Gastrocnemius medialis (tissue), 4 donors: Measurements from ENCODE around the gene PRDM16. TPM values are rescaled to one million over a fixed set of nuclear protein-coding genes. Genes with fewer than 3 reads are reported as not detected.

Source experiments
- ATAC-seq, 2 donors: fragments of 150-250 bp; one replicate each; pipeline ENCODE4 v1.9.1; 2016
- DNase-seq, 2 donors: peaks; one replicate each; pipeline ENCODE4 v3.0.0-alpha.2; 2019
- H3K27ac ChIP-seq, 4 donors: fragments of 200-600 bp; sonication (generic); 1 replicate in 1 of 4; 2 replicates in 3 of 4; pipeline ENCODE4 v1.5.1; 2016 to 2018; ENCODE audit warnings: mild to moderate bottlenecking in 2 of 4, moderate library complexity in 1 of 4
- H3K27me3 ChIP-seq, 3 donors: fragments of 200-600 bp; sonication (generic) in 2 of 3; 1 replicate in 1 of 3; 2 replicates in 2 of 3; pipeline versions ENCODE4 v1.5.1 to v1.6.0; 2016 to 2019; ENCODE audit warnings: mild to moderate bottlenecking in 1 of 3, moderate library complexity in 1 of 3
- H3K36me3 ChIP-seq, 2 donors: fragments of 200-600 bp; sonication (generic) in 1 of 2; one replicate each; pipeline ENCODE4 v1.5.1; 2017 to 2018
- H3K4me1 ChIP-seq, 2 donors: fragments of 200-600 bp; sonication (generic) in 1 of 2; one replicate each; pipeline ENCODE4 v1.5.1; 2016 to 2017; ENCODE audit warnings: mild to moderate bottlenecking in 2 of 2
- H3K4me3 ChIP-seq, 4 donors: fragments of 200-600 bp; sonication (generic) in 3 of 4; 1 replicate in 1 of 4; 2 replicates in 3 of 4; pipeline ENCODE4 v1.5.1; 2016 to 2019; ENCODE audit warnings: mild to moderate bottlenecking in 2 of 4
- H3K9me3 ChIP-seq, 3 donors: fragments of 200-600 bp; sonication (generic) in 2 of 3; 1 replicate in 1 of 3; 2 replicates in 2 of 3; pipeline ENCODE4 v1.5.1; 2016 to 2019
- POLR2A ChIP-seq, 2 donors: fragments of 450-650 bp; IDR thresholded peaks; one replicate each; pipeline ENCODE4 v1.6.1; 2017; ENCODE audit warnings: antibody characterized with exemption in 2 of 2, mild to moderate bottlenecking in 2 of 2, moderate library complexity in 2 of 2
- in situ Hi-C, 4 donors: fragments of 200-750 bp; cut with MboI; loops; one replicate each; pipeline versions ENCODE4 v1.15.0 to v1.8.0; 2017; ENCODE audit warnings: low sequenced_read_pairs in 4 of 4
- intact Hi-C: fragments of 100-400 bp; cut with DNase I; formaldehyde crosslinking; loops from one replicate; pipeline ENCODE4 v1.15.1; 2023; ENCODE audit warnings: low total_unique reads
- total RNA-seq, 4 donors: library from RNA; depleted of rRNA; stranded (reverse); fragments of >200 nt; gene quantifications; one replicate each; pipeline versions ENCODE4 v1.1.0 to v1.2.3, GENCODE V29; 2016
- TF ChIP-seq, protein P1 (sequence below), 5 experiments: fragments of 450-650 bp in 3 of 5; fragments of 200-600 bp in 2 of 5; sonication (generic) in 2 of 5; IDR thresholded peaks in 4 of 5; conservative IDR thresholded peaks in 1 of 5; 1 replicate in 4 of 5; 2 replicates in 1 of 5; pipeline ENCODE4 v1.5.1; 2016 to 2019; ENCODE audit warnings: antibody characterized with exemption in 5 of 5, mild to moderate bottlenecking in 3 of 5, moderate library complexity in 3 of 5

PRDM16 gene
- total RNA-seq, 4 donors from 2014 or later: 0.03 to 0.19 (median 0.17) TPM

DNA sequence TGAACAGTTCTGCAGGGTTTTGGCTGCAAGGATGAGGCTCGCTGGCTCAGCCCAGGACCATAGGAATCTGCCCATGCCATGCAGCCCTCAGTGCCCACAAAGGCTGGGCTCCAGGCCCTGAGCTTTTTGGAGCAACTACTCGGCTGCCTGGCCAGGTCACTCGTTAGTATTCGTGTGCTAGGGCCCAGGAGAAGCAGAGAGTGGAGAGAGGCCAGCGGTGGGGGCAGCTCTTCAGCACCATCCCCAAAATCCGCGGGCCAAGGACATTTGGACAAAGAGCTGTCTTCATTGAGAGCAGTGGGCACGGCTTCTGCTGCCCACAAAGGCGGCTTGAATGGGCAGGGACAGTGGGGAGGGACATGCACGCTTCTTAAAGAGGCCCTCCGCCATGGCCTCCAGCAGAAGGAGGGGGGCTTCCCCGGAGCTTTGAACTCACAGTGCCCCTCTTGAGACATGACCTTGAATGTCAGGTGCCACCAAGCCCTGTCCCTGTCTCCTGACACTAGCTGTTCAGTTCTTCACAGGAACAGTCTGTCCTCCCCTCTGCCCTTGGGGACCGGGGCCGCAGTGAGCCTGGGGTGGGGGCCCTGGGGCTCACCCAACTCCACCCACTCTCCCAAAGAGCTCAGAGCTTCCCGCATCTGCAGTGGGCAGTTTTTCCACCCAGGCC, 279.3 kb downstream of the PRDM16 start:
- TF ChIP-seq, protein P1, sequence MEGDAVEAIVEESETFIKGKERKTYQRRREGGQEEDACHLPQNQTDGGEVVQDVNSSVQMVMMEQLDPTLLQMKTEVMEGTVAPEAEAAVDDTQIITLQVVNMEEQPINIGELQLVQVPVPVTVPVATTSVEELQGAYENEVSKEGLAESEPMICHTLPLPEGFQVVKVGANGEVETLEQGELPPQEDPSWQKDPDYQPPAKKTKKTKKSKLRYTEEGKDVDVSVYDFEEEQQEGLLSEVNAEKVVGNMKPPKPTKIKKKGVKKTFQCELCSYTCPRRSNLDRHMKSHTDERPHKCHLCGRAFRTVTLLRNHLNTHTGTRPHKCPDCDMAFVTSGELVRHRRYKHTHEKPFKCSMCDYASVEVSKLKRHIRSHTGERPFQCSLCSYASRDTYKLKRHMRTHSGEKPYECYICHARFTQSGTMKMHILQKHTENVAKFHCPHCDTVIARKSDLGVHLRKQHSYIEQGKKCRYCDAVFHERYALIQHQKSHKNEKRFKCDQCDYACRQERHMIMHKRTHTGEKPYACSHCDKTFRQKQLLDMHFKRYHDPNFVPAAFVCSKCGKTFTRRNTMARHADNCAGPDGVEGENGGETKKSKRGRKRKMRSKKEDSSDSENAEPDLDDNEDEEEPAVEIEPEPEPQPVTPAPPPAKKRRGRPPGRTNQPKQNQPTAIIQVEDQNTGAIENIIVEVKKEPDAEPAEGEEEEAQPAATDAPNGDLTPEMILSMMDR (IDR thresholded peaks at IDR 0.05 in 4 of 5, conservative IDR thresholded peaks at IDR 0.05 in 1 of 5): no peak
- no peak for TF ChIP-seq POLR2A (IDR thresholded peaks at IDR 0.05)
- intact Hi-C loops (no loop called here), in situ Hi-C loops (no loop called here)
- H3K27ac ChIP-seq: no peak overlapping the region
- peaks cover 0 to 3% of the 10 kb centered on the region in 2 donors for H3K4me1 ChIP-seq
- ATAC-seq: no peak
- no peaks in the 10 kb centered on the region for H3K36me3 ChIP-seq
- no peak overlapping the region for H3K4me3 ChIP-seq
- DNase-seq: no peak
- H3K9me3 ChIP-seq: peaks cover 0 to 7% (median 0%) of the 10 kb centered on the region in 3 donors
- H3K27me3 ChIP-seq: peaks cover 0 to 19% (median 11%) of the 10 kb centered on the region in 3 donors

DNA sequence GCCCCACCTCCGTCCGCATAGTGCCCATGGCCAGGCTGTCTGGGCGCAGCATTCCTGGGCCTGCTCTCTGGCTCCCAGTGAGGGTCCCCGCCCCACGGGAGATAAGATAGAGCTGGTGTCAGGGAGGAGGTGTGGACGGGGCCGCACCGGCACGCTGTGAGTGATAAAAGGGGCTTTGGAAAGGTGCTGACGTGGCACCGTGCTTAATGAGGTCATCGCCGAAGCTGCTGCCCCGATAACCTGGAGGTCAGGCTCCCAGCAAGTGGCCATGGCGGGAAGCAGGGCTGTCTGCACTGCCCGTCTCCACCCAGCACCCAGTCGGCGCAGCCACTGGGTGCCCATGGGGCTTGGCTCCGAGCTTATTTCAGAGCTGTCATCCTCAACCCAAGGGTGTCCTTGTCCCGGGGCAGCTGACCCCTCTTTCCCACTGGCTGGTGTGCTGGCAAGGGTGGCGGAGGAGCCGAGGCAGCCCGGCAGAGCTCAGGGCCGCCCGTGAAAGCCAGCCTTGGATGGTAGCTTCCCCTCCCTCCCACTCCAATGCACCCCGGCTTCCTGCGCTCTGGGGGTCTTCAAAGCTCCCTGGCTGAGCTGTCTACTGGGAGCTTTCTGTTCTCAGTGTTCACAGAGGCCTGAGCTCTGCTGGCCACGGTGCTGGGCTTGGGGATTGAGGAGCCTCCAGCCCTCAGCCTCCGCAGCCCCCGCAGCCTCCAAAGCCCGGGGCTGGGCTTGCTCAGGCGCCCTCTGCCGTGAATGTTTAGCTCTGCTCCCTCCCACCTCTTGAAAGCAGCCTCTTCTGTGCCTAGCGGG, 280.4 kb downstream of the PRDM16 start:
- intact Hi-C loops (no loop called here), in situ Hi-C loops (no loop called here)
- no peak overlapping the region for H3K27ac ChIP-seq
- H3K27me3 ChIP-seq: peaks cover 5 to 12% (median 10%) of the 10 kb centered on the region in 3 donors
- H3K4me1 ChIP-seq: peaks cover 0 to 3% of the 10 kb centered on the region in 2 donors
- ATAC-seq (no peak), DNase-seq (no peak)
- H3K9me3 ChIP-seq: peaks cover 0 to 4% (median 0%) of the 10 kb centered on the region in 3 donors
- H3K4me3 ChIP-seq: no peak overlapping the region
- TF ChIP-seq POLR2A (IDR thresholded peaks at IDR 0.05): no peak
- TF ChIP-seq, protein P1 (IDR thresholded peaks at IDR 0.05 in 4 of 5, conservative IDR thresholded peaks at IDR 0.05 in 1 of 5): no peak
- no peaks in the 10 kb centered on the region for H3K36me3 ChIP-seq

DNA sequence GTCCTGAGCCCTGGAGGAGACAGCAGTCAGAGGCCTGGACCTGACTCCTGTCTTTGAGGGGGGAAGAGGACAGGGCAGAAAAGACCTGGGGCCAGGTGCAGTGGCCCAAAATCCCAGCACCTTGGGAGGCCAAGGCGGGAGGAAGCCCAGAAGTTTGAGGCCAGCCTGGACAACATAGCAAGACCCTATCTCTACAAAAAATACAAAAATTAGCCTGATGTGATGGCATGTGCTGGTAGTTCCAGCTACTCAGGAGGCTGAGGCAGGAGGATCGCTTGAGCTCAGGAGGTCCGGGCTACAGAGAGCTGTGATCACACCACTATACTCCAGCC, 280.9 kb downstream of the PRDM16 start:
- no peak for DNase-seq
- Histone ChIP-seq H3K27ac (peak overlapping the region in 1 of 4 donors; percentile 62), H3K9me3 (no peaks in the 10 kb centered on the region), H3K36me3 (no peaks in the 10 kb centered on the region), H3K27me3 (peaks cover 5 to 10% (median 7%) of the 10 kb centered on the region in 3 donors), H3K4me3 (no peak overlapping the region), H3K4me1 (peaks cover 0 to 3% of the 10 kb centered on the region in 2 donors)
- no peak for ATAC-seq
- TF ChIP-seq, protein P1 (IDR thresholded peaks at IDR 0.05 in 4 of 5, conservative IDR thresholded peaks at IDR 0.05 in 1 of 5): no peak
- no peak for TF ChIP-seq POLR2A (IDR thresholded peaks at IDR 0.05)
- intact Hi-C loops: loop anchor here (5.0 kb wide), 1 partner anchor 72 kb away; no protein-coding TSS in a partner anchor
- in situ Hi-C loops: no loop called here

DNA sequence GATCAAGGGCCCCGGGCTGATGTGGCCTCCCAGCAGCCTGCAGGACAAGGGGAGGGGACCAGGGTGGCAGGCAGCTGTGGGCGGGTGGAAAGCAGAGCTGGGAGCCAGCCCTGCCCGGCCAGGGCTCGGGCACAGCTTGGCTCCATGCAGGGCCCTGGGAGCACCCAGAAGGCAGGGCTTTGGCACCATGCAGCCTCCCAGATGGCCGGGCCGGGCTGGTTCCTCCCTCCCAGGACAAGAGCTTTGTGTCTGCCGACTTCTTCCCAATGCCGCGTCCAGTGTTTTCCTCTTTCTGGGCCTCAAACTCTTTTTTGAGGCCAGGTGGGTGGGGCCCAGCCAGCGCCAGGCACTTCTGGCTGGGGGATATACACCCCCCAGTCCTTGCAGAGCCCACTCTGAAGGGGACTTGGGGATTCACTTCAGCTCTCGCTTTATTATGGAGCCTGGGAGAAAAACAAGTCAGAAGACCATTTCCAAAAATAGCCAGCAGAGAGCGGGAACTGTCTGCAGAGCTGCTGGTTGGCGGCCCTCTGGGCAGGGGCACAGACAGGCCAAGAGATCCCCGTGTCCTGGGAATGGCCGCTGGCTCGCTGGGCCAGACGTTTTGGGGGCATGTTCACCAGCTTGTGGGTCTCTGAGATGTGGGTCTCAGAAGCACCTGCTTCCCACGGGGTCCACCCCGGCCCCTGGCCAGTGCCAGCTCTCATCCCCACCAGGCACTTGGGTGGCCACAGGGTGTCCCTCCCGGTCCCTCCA, 281.7 kb downstream of the PRDM16 start:
- ATAC-seq (peak in 1 of 2 donors; percentile 54), DNase-seq (no peak)
- in situ Hi-C loops: no loop called here
- Histone ChIP-seq H3K27me3 (peaks cover 5 to 10% (median 7%) of the 10 kb centered on the region in 3 donors), H3K9me3 (no peaks in the 10 kb centered on the region), H3K36me3 (no peaks in the 10 kb centered on the region), H3K4me1 (peaks cover 0 to 3% of the 10 kb centered on the region in 2 donors), H3K4me3 (no peak overlapping the region), H3K27ac (peak overlapping the region in 3 of 4 donors; percentile 50 to 62 (median 52))
- TF ChIP-seq, protein P1 (IDR thresholded peaks at IDR 0.05 in 4 of 5, conservative IDR thresholded peaks at IDR 0.05 in 1 of 5): no peak
- intact Hi-C loops: loop anchor here (5.0 kb wide), 1 partner anchor 72 kb away; no protein-coding TSS in a partner anchor
